Panc1 (cell line): ENCODE results near the gene MGMT. TPM values are rescaled to one million over a fixed set of nuclear protein-coding genes. Genes with fewer than 3 reads are reported as not detected.

ENCODE experiments used
- ATAC-seq: fragments of 200-7000 bp; cut with Tn5 transposase; 2 replicates; pipeline ENCODE4 v1.9.1; 2020; ENCODE audit warnings: mild to moderate bottlenecking, moderate library complexity
- BruUV-seq: library from RNA; stranded (reverse); fragments of 400-500 nt; replicated peaks from 2 replicates; lab custom pipeline; 2021; lab: Mats Ljungman, UMichigan
- CTCF ChIA-PET: fragments of 300-600 bp; sonication (Branson Sonifier 250); formaldehyde crosslinking; loops from one replicate; lab custom pipeline; 2022; ENCODE audit warnings: antibody characterized with exemption; lab: Charles Lee
- POLR2A ChIA-PET: fragments of 300-600 bp; sonication (Branson Sonifier 250); formaldehyde crosslinking; loops from one replicate; lab custom pipeline; 2022; ENCODE audit warnings: antibody characterized with exemption; lab: Charles Lee
- DNase-seq: peaks from one replicate; pipeline ENCODE4 v3.0.0-alpha.2; 2010; ENCODE audit warnings: low read depth, low spot score
- H3K27ac ChIP-seq: 2 replicates; pipeline ENCODE4 v1.5.1; 2011; ENCODE audit warnings: mild to moderate bottlenecking, low read length, inconsistent platforms
- H3K27me3 ChIP-seq: fragments of 200-500 bp; sonication (Bioruptor generic); 2 replicates; pipeline ENCODE4 v1.6.0; 2014; ENCODE audit warnings: low read length, inconsistent platforms; ENCODE audit not compliant: control insufficient read depth, insufficient read depth
- H3K36me3 ChIP-seq: fragments of 200-500 bp; sonication (Bioruptor generic); 2 replicates; pipeline ENCODE4 v1.5.1; 2014; ENCODE audit warnings: inconsistent platforms, mild to moderate bottlenecking, low read length, moderate library complexity; ENCODE audit not compliant: control insufficient read depth, insufficient read depth
- H3K4me1 ChIP-seq: 2 replicates; pipeline ENCODE4 v1.5.1; 2011; ENCODE audit warnings: inconsistent platforms, mild to moderate bottlenecking, low read length, moderate library complexity; ENCODE audit not compliant: control insufficient read depth, insufficient read depth
- H3K4me3 ChIP-seq, 2 experiments: 2 replicates each; pipeline ENCODE4 v1.5.1; 2011 to 2012; ENCODE audit warnings: low read depth in 2 of 2, low read length in 2 of 2, mild to moderate bottlenecking in 2 of 2, inconsistent platforms in 1 of 2, moderate library complexity in 1 of 2
- H3K9me3 ChIP-seq: fragments of 200-500 bp; sonication (Bioruptor generic); 2 replicates; pipeline ENCODE4 v1.5.1; 2014; ENCODE audit warnings: low read depth, mild to moderate bottlenecking, inconsistent platforms, low read length, moderate library complexity; ENCODE audit not compliant: control insufficient read depth, insufficient read depth
- CTCF ChIP-seq: fragments of 450-650 bp; IDR thresholded peaks from 2 replicates; pipeline ENCODE4 v1.5.1; 2017; ENCODE audit warnings: mild to moderate bottlenecking
- POLR2AphosphoS5 ChIP-seq: IDR thresholded peaks from 2 replicates; pipeline ENCODE4 v1.6.1; 2012; ENCODE audit warnings: mild to moderate bottlenecking, low read depth, low read length, moderate library complexity
- SIN3A ChIP-seq: IDR thresholded peaks from 2 replicates; pipeline ENCODE4 v1.6.1; 2012; ENCODE audit warnings: low read depth, mild to moderate bottlenecking, low read length, moderate library complexity, borderline replicate concordance; ENCODE audit not compliant: insufficient read depth
- TCF7L2 ChIP-seq: IDR thresholded peaks from 2 replicates; pipeline ENCODE4 v1.6.1; 2011; ENCODE audit warnings: mild to moderate bottlenecking, low read depth, low read length, inconsistent platforms
- in situ Hi-C: cut with HindIII; loops from 2 replicates; pipeline ENCODE4 v1.10.0; 2016; ENCODE audit warnings: low sequenced_read_pairs, low pct_unique_long_range_greater_than_20kb
- intact Hi-C: fragments of 100-400 bp; cut with micrococcal nuclease; formaldehyde crosslinking; loops from one replicate; pipeline ENCODE4 v1.10.0; 2022; ENCODE audit not compliant: unreplicated experiment
- total RNA-seq: library from RNA; stranded (reverse); gene quantifications from one replicate; pipeline ENCODE4 v1.2.1, GENCODE V29; 2021; ENCODE audit not compliant: unreplicated experiment
- TF ChIP-seq, protein P1 (sequence below), 2 experiments: IDR thresholded peaks; 2 replicates each; pipeline ENCODE4 v1.6.1; 2011 to 2012; ENCODE audit warnings: low read depth in 2 of 2, control low read depth in 1 of 2, low read length in 1 of 2, mild to moderate bottlenecking in 1 of 2, moderate library complexity in 1 of 2; ENCODE audit not compliant: insufficient read depth in 1 of 2

The MGMT gene
- total RNA-seq, 1 experiment from 2014 or later: 27.3 TPM

DNA sequence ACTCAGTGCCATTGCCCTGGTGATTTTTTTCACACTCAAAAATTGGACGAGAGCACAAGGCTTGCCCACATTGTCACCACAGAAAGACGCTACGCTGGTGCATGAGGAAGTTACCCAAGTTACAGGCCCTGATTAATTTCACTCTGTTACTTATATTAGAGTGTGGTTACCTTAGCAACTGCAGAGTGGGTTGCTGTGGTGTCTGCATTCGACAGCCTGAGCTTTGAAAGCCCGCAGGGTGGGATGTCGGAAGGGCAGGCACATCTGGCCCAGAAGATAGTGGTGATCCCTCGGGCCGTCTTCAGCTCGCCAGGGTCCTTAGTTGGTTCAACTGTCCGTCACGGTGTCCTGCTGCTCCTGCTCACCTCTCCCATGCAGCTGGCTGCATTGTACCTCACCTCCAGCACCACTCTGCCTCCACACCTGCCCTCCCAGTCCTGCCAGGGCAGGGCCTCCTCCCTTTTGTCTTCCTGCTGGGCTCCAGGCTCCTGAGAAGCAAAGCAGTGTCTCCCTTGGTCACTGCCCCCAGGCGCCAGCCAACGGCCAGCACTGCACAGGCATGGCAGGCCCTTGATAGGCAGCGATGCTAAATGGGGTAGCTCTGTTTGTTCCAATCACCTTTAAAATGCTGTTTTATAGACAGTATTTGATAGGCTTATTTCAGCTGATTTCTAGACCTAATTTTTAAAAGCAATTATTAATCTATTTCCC is 329.8 kb downstream of the MGMT start:
- Histone ChIP-seq H3K27me3 (peaks cover 12% of the 10 kb centered on the region; the same call in 1 of the 2 replicates), H3K9me3 (no peaks in the 10 kb centered on the region), H3K27ac (no peak overlapping the region), H3K4me1 (no peaks in the 10 kb centered on the region), H3K4me3 (no peak overlapping the region), H3K36me3 (no peaks in the 10 kb centered on the region)
- BruUV-seq: no TSS peak
- in situ Hi-C loops (no loop called here), intact Hi-C loops (no loop called here)
- DNase-seq: no peak
- TF ChIP-seq POLR2AphosphoS5 (no peak), TCF7L2 (no peak), CTCF (no peak), SIN3A (no peak)
- TF ChIP-seq, protein P1, sequence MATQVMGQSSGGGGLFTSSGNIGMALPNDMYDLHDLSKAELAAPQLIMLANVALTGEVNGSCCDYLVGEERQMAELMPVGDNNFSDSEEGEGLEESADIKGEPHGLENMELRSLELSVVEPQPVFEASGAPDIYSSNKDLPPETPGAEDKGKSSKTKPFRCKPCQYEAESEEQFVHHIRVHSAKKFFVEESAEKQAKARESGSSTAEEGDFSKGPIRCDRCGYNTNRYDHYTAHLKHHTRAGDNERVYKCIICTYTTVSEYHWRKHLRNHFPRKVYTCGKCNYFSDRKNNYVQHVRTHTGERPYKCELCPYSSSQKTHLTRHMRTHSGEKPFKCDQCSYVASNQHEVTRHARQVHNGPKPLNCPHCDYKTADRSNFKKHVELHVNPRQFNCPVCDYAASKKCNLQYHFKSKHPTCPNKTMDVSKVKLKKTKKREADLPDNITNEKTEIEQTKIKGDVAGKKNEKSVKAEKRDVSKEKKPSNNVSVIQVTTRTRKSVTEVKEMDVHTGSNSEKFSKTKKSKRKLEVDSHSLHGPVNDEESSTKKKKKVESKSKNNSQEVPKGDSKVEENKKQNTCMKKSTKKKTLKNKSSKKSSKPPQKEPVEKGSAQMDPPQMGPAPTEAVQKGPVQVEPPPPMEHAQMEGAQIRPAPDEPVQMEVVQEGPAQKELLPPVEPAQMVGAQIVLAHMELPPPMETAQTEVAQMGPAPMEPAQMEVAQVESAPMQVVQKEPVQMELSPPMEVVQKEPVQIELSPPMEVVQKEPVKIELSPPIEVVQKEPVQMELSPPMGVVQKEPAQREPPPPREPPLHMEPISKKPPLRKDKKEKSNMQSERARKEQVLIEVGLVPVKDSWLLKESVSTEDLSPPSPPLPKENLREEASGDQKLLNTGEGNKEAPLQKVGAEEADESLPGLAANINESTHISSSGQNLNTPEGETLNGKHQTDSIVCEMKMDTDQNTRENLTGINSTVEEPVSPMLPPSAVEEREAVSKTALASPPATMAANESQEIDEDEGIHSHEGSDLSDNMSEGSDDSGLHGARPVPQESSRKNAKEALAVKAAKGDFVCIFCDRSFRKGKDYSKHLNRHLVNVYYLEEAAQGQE (IDR thresholded peaks at IDR 0.05; ENCODE audit: insufficient read depth in 1 of 2, low read depth in 2 of 2, low read length in 1 of 2): no peak
- ChIA-PET POLR2A (no interaction called here), CTCF (no interaction called here)
- ATAC-seq: no peak

- ATAC-seq: no peak
- H3K27me3 ChIP-seq: peaks cover 12% of the 10 kb centered on the region; the same call in 1 of the 2 replicates
- POLR2A ChIA-PET: no interaction called here
- DNase-seq: no peak
- no peaks in the 10 kb centered on the region for H3K36me3 ChIP-seq
- in situ Hi-C loops (no loop called here), intact Hi-C loops (no loop called here)
- no peak overlapping the region for H3K27ac ChIP-seq
- no peak for TF ChIP-seq POLR2AphosphoS5
- TF ChIP-seq SIN3A: no peak
- no peak for TF ChIP-seq TCF7L2
- TF ChIP-seq, protein P1 (IDR thresholded peaks at IDR 0.05; ENCODE audit: insufficient read depth in 1 of 2, low read depth in 2 of 2, low read length in 1 of 2): no peak
- TF ChIP-seq CTCF: no peak
- H3K4me1 ChIP-seq: no peaks in the 10 kb centered on the region
- no peak overlapping the region for H3K4me3 ChIP-seq
- CTCF ChIA-PET: no interaction called here
- BruUV-seq: no TSS peak
- H3K9me3 ChIP-seq: no peaks in the 10 kb centered on the region; the same call in 1 of the 2 replicates
Measured at GRCh38 chr10:129799942-129800341, 332.9 kb downstream of the MGMT start.
